Aortic smooth muscle cell (primary cell): Measurements from ENCODE around the gene SLAMF7. TPM values are rescaled to one million over a fixed set of nuclear protein-coding genes. Genes with fewer than 3 reads are reported as not detected.

ENCODE experiments used
- total RNA-seq: library from RNA; depleted of rRNA; stranded (reverse); fragments of >200 nt; gene quantifications from 2 replicates; pipeline ENCODE4 v1.2.3, GENCODE V29; 2014

Gene SLAMF7, protein sequence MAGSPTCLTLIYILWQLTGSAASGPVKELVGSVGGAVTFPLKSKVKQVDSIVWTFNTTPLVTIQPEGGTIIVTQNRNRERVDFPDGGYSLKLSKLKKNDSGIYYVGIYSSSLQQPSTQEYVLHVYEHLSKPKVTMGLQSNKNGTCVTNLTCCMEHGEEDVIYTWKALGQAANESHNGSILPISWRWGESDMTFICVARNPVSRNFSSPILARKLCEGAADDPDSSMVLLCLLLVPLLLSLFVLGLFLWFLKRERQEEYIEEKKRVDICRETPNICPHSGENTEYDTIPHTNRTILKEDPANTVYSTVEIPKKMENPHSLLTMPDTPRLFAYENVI
- total RNA-seq: not detected in 2 replicates

GRCh38 chr1:160739098-160739511 lies at the start of gene SLAMF7:
Gene SLAMF7, plus strand, starts transcription at chr1:160739247. Its CDS starts 55 bp downstream, at chr1:160739302.

DNA sequence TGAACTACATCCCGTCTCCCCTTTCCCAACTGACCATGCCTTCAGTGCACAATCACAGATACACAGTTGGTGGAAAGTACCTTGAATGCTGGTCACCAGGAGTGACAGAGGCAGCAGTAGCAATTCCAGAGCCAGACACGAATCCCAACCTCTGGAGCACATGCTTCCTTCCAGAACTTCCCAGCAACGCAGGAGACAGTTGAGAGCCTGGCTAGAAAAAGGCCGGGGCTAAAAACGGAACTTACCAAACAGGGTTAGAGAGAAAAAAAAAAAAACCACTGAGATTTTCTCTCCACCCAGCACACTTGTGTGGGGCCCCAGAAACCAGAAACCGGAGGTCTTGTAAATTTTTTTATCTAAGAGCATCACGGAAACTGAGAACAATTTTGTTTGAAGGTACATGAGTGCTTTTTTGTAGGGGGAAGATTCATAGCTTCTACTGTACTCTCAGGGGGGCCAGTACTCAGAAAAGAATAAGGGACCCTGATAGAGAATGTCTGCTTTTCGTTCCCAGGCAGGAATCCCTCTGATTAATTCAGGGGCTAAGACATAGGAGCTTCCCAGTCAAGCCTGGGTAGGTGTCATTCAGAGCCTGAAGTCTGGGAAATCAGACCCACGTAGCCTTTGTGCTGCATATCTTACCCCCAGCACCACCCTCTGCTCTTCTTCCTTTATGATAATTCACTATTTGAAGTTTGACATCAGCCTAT lies 27.3 kb upstream of the SLAMF7 start, which contains the start of gene CD48:
Gene CD48, minus strand, starts transcription at position 221 of the 710 bp plus-strand sequence. Its CDS starts 59 bp downstream, at position 162.

GRCh38 chr1:160795951-160796383 lies 56.9 kb downstream of the SLAMF7 start, which contains the start of gene LY9:
Gene LY9, plus strand, starts transcription at chr1:160796174. Its CDS starts 14 bp downstream, at chr1:160796188.

Other genes with a start within 250 kb of the SLAMF7 start
- gene SLAMF6, start 216.0 kb upstream of the SLAMF7 start, total RNA-seq: under 0.01 TPM in 1 of 2 replicates, not detected in the other
- under 0.01 TPM in 1 of 2 replicates, not detected in the other for gene CD84, start 159.8 kb upstream of the SLAMF7 start, total RNA-seq
- not detected in 2 replicates for gene SLAMF1, start 92.2 kb upstream of the SLAMF7 start, total RNA-seq
- not detected in 2 replicates for gene CD48, start 27.4 kb upstream of the SLAMF7 start, total RNA-seq
- not detected in 2 replicates for gene LY9, start 56.9 kb downstream of the SLAMF7 start, total RNA-seq
- not detected in 2 replicates for gene CD244, start 123.6 kb downstream of the SLAMF7 start, total RNA-seq
- gene ITLN1, start 145.9 kb downstream of the SLAMF7 start, total RNA-seq: not detected in 2 replicates
- gene ITLN2, start 215.6 kb downstream of the SLAMF7 start, total RNA-seq: not detected in 2 replicates